Uterus (tissue), 4 donors: ENCODE results near the gene RBMS3. TPM values are rescaled to one million over a fixed set of nuclear protein-coding genes. Genes with fewer than 3 reads are reported as not detected.
A peak's percentile ranks its signal among the peaks of the same experiment; 100 is the strongest.

Experiments used
- DNase-seq, 2 donors: peaks; one replicate each; pipeline ENCODE4 v3.0.0-alpha.2; 2019 to 2020
- H3K27ac ChIP-seq, 2 donors: fragments of 200-600 bp; sonication (generic); 1 replicate in 1 of 2; 2 replicates in 1 of 2; pipeline ENCODE4 v1.5.1; 2016 to 2018
- H3K27me3 ChIP-seq, 2 donors: fragments of 200-600 bp; sonication (generic); one replicate each; pipeline ENCODE4 v1.5.1; 2018 to 2019; ENCODE audit warnings: control low read depth in 1 of 2
- H3K36me3 ChIP-seq, 2 donors: fragments of 200-600 bp; sonication (generic); one replicate each; pipeline ENCODE4 v1.5.1; 2019; ENCODE audit warnings: control low read depth in 1 of 2
- H3K4me1 ChIP-seq, 2 donors: fragments of 200-600 bp; sonication (generic); one replicate each; pipeline ENCODE4 v1.5.1; 2018 to 2019; ENCODE audit warnings: control low read depth in 1 of 2
- H3K4me3 ChIP-seq, 2 donors: fragments of 200-600 bp; sonication (generic); 1 replicate in 1 of 2; 2 replicates in 1 of 2; pipeline ENCODE4 v1.5.1; 2018 to 2019; ENCODE audit warnings: mild to moderate bottlenecking in 1 of 2
- H3K9me3 ChIP-seq, 2 donors: fragments of 200-600 bp; sonication (generic); one replicate each; pipeline ENCODE4 v1.5.1; 2019; ENCODE audit warnings: control low read depth in 1 of 2
- POLR2A ChIP-seq, 2 donors: fragments of 450-650 bp; IDR thresholded peaks; one replicate each; pipeline ENCODE4 v1.6.1; 2016; ENCODE audit warnings: antibody characterized with exemption in 2 of 2, mild to moderate bottlenecking in 1 of 2, moderate library complexity in 1 of 2
- intact Hi-C: fragments of 100-400 bp; cut with DNase I; formaldehyde crosslinking; loops from one replicate; pipeline ENCODE4 v1.15.1; 2023; ENCODE audit warnings: low total_unique reads
- total RNA-seq, 4 donors: library from RNA; depleted of rRNA in 3 of 4; stranded (reverse); fragments of >200 nt in 3 of 4; gene quantifications; one replicate each; pipeline versions ENCODE4 v1.1.0 to v1.2.4, GENCODE V29; 2014 to 2023
- TF ChIP-seq, protein P1 (sequence below), 4 experiments: fragments of 200-600 bp in 2 of 4; fragments of 450-650 bp in 2 of 4; sonication (generic) in 2 of 4; IDR thresholded peaks; one replicate each; pipeline ENCODE4 v1.5.1; 2016 to 2019; ENCODE audit warnings: antibody characterized with exemption in 4 of 4, mild to moderate bottlenecking in 2 of 4, moderate library complexity in 1 of 4
- donor health status: DM: yes; HTN: yes; CAD: no.

RBMS3 gene
- total RNA-seq, 4 donors from 2014 or later: 45.9 to 113 (median 75.4) TPM

DNA sequence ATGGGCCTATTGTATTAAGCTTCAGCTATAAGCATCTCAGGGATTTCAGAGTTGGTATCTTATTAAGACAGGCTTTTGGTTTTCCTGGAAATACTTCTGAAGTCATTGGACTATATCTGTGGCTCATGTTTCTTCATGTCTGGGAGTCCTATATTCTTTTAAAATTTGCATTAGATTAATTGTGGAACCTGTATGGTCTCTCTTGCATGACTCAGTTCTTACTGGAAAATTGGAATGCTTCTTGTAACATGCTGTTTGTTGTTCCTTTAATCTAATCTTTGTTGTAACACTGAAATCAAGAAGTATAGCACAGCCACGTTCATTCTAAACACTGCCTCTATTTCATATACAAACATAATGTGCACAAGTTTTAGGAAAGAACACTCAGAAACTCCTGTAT, 208.1 kb downstream of the RBMS3 start:
- Histone ChIP-seq H3K27ac (no peak overlapping the region), H3K4me3 (no peak overlapping the region), H3K9me3 (no peaks in the 10 kb centered on the region), H3K4me1 (no peaks in the 10 kb centered on the region), H3K36me3 (no peaks in the 10 kb centered on the region), H3K27me3 (no peaks in the 10 kb centered on the region)
- DNase-seq: no peak
- no peak for TF ChIP-seq POLR2A (IDR thresholded peaks at IDR 0.05)
- intact Hi-C loops: no loop called here

DNA sequence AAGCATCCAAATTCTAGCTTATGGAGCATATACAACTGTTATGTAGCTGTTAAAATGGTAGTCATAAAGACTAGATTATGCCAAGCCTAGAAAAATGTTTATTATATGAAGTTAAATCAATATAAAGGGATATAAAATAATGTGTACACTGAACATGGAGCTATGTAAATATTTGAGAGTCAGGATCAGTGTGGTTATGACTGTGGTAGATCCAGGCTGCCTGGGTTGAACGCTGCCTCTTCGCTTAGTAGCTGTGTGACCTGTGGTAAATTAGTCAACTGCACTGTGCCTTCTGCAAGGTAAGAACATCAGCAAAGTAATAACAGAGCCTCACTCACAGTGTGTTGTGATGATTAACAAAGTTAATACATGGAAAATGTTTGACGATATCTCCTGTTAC, 212.2 kb downstream of the RBMS3 start:
- Histone ChIP-seq H3K4me1 (no peaks in the 10 kb centered on the region), H3K27me3 (no peaks in the 10 kb centered on the region), H3K4me3 (no peak overlapping the region), H3K9me3 (no peaks in the 10 kb centered on the region), H3K27ac (no peak overlapping the region), H3K36me3 (no peaks in the 10 kb centered on the region)
- intact Hi-C loops: no loop called here
- no peak for DNase-seq
- no peak for TF ChIP-seq POLR2A (IDR thresholded peaks at IDR 0.05)
- TF ChIP-seq, protein P1, sequence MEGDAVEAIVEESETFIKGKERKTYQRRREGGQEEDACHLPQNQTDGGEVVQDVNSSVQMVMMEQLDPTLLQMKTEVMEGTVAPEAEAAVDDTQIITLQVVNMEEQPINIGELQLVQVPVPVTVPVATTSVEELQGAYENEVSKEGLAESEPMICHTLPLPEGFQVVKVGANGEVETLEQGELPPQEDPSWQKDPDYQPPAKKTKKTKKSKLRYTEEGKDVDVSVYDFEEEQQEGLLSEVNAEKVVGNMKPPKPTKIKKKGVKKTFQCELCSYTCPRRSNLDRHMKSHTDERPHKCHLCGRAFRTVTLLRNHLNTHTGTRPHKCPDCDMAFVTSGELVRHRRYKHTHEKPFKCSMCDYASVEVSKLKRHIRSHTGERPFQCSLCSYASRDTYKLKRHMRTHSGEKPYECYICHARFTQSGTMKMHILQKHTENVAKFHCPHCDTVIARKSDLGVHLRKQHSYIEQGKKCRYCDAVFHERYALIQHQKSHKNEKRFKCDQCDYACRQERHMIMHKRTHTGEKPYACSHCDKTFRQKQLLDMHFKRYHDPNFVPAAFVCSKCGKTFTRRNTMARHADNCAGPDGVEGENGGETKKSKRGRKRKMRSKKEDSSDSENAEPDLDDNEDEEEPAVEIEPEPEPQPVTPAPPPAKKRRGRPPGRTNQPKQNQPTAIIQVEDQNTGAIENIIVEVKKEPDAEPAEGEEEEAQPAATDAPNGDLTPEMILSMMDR (IDR thresholded peaks at IDR 0.05): no peak

DNA sequence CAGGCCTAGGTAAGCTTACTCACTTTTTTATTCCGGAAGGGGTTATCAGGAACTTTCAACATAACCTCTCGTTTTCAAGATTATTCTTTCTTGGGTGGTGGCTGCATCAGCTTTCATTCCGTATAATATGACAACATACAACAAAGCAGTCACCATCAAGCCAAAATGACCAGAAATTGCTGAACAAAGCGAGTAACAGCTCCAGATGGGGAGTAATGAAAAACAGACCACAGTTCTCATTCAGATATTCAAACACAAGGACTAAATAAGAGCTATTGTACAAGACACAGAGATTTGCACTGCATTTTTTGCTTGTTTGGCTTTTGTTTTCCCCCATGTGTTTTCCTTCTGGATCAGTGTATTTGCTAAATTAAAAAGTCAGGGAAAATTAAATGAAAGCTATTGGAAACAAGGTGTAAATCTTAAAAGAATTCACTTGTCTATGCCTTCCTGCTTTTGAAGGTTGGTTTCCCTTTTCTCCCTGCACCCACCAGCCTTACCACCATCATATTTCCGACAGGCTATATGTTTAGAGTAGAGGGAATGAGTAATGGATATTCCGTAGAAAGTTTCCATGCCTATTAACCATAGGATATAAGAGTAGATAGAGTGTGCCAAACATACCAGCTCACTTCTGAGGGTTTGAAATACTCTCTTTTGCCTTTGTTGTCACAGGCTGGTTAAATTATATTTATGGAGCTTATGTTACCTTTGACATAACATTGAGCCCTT, 213.6 kb downstream of the RBMS3 start:
- Histone ChIP-seq H3K36me3 (no peaks in the 10 kb centered on the region), H3K27me3 (no peaks in the 10 kb centered on the region), H3K27ac (peak overlapping the region in 1 of 2 donors; percentile 13), H3K9me3 (no peaks in the 10 kb centered on the region), H3K4me1 (no peaks in the 10 kb centered on the region), H3K4me3 (no peak overlapping the region)
- intact Hi-C loops: no loop called here
- TF ChIP-seq, protein P1 (IDR thresholded peaks at IDR 0.05): no peak
- no peak for TF ChIP-seq POLR2A (IDR thresholded peaks at IDR 0.05)
- no peak for DNase-seq

DNA sequence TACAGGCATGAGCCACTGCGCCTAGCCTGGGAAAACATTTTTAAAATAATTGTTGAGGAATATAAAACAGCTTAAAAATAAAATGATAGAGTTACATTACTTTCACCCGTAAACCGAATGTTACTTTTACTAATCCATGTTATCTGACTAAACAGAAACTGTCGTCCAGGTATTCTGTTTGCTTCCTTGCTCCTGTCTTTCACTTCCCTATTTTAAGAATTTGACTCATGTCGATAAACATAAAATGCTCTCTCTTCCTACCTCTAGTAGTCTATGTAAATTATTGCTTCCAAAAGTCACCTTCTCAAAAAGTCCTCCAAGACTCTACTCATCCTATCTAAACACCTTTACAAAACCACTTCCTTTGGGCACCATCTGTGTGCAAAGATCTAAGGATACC, 216.4 kb downstream of the RBMS3 start:
- Histone ChIP-seq H3K4me3 (no peak overlapping the region), H3K27me3 (no peaks in the 10 kb centered on the region), H3K9me3 (no peaks in the 10 kb centered on the region), H3K4me1 (no peaks in the 10 kb centered on the region), H3K36me3 (no peaks in the 10 kb centered on the region), H3K27ac (no peak overlapping the region)
- DNase-seq: no peak
- intact Hi-C loops: no loop called here
- TF ChIP-seq POLR2A (IDR thresholded peaks at IDR 0.05): no peak
- TF ChIP-seq, protein P1 (IDR thresholded peaks at IDR 0.05): no peak

DNA sequence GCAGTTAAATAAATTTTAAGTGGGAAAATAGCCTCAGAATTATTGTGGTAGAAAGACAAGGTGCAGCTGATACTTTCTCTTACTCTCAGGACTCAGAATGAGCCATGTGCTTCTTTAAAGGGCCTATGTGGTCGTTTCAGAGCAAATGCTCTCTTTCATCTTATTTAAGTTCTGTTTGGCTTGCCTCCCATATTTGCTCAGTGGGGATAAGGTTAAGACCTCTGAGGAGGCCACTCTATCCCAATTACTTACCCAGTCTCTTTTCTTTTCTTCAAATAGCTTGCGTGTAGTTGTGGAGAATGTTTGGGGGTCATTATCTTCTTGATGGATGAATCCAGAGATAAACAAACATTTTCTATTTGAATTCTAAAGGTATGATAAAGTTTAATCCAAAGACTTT, 221.9 kb downstream of the RBMS3 start:
- Histone ChIP-seq H3K36me3 (no peaks in the 10 kb centered on the region), H3K27me3 (no peaks in the 10 kb centered on the region), H3K27ac (peak overlapping the region in 1 of 2 donors; percentile 43), H3K9me3 (no peaks in the 10 kb centered on the region), H3K4me1 (no peaks in the 10 kb centered on the region), H3K4me3 (no peak overlapping the region)
- intact Hi-C loops: no loop called here
- DNase-seq: no peak
- TF ChIP-seq POLR2A (IDR thresholded peaks at IDR 0.05): no peak
- TF ChIP-seq, protein P1 (IDR thresholded peaks at IDR 0.05): no peak
